ENCODE results near the gene RGS10.
"Not testable (repeated sequence)": the region's sequence is repeated elsewhere in the genome, so short reads cannot be mapped to it uniquely, and the experiment has no call there.

The RGS10 gene

GRCh38 chr10:119469846-119470245 lies 72.7 kb downstream of the RGS10 start:
- Mint-ChIP-seq H3K9me3 (peaks cover 20% of the 10 kb centered on the region), H3K4me3 (no peak overlapping the region), H3K27ac (no peak overlapping the region), H3K4me1 (peaks cover 15% of the 10 kb centered on the region), H3K36me3 (ENCODE audit: low read depth) (no peaks in the 10 kb centered on the region), H3K27me3 (ENCODE audit: low read depth, poor library complexity) (peaks cover 18% of the 10 kb centered on the region)
- TF ChIP-seq CTCF (IDR thresholded peaks at IDR 0.05) = no peak
- no peak for DNase-seq

GRCh38 chr10:119469325-119469707 lies 73.2 kb downstream of the RGS10 start:
- Mint-ChIP-seq H3K36me3 (ENCODE audit: low read depth) (no peaks in the 10 kb centered on the region), H3K4me1 (peaks cover 15% of the 10 kb centered on the region), H3K27me3 (ENCODE audit: low read depth, poor library complexity) (peaks cover 18% of the 10 kb centered on the region), H3K4me3 (no peak overlapping the region), H3K9me3 (peaks cover 20% of the 10 kb centered on the region), H3K27ac (no peak overlapping the region)
- no peak for DNase-seq
- no peak for TF ChIP-seq CTCF (IDR thresholded peaks at IDR 0.05)

- H3K36me3 Mint-ChIP-seq (ENCODE audit: low read depth) = no peaks in the 10 kb centered on the region
- peaks cover 19% of the 10 kb centered on the region for H3K9me3 Mint-ChIP-seq
- no peak overlapping the region for H3K27ac Mint-ChIP-seq
- TF ChIP-seq CTCF (IDR thresholded peaks at IDR 0.05) = no peak
- peaks cover 15% of the 10 kb centered on the region for H3K4me1 Mint-ChIP-seq
- no peak for DNase-seq
- peaks cover 18% of the 10 kb centered on the region for H3K27me3 Mint-ChIP-seq (ENCODE audit: low read depth, poor library complexity)
- H3K4me3 Mint-ChIP-seq = no peak overlapping the region
These were observed 73.8 kb downstream of the RGS10 start for GRCh38 chr10:119468542-119469324.

- peaks cover 5% of the 10 kb centered on the region for H3K4me1 Mint-ChIP-seq
These were observed 75.9 kb downstream of the RGS10 start for GRCh38 chr10:119466655-119467054.

GRCh38 chr10:119466076-119466475 lies 76.4 kb downstream of the RGS10 start:
- no peaks in the 10 kb centered on the region for H3K4me1 Mint-ChIP-seq
- no peak overlapping the region for H3K27ac Mint-ChIP-seq
- TF ChIP-seq CTCF (IDR thresholded peaks at IDR 0.05) = no peak
- H3K9me3 Mint-ChIP-seq = peaks cover 19% of the 10 kb centered on the region
- H3K4me3 Mint-ChIP-seq = no peak overlapping the region
- H3K27me3 Mint-ChIP-seq (ENCODE audit: low read depth, poor library complexity) = peaks cover 12% of the 10 kb centered on the region
- no peak for DNase-seq
- peaks cover 13% of the 10 kb centered on the region for H3K36me3 Mint-ChIP-seq (ENCODE audit: low read depth)

More at GRCh38 chr10:119466655-119467054, 75.9 kb downstream of the RGS10 start:
- peaks cover 8% of the 10 kb centered on the region for H3K27me3 Mint-ChIP-seq (ENCODE audit: low read depth, poor library complexity)
- H3K36me3 Mint-ChIP-seq (ENCODE audit: low read depth) = peaks cover 13% of the 10 kb centered on the region
- no peak for TF ChIP-seq CTCF (IDR thresholded peaks at IDR 0.05)
- no peak overlapping the region for H3K4me3 Mint-ChIP-seq
- H3K27ac Mint-ChIP-seq = no peak overlapping the region
- peaks cover 19% of the 10 kb centered on the region for H3K9me3 Mint-ChIP-seq
- DNase-seq = no peak

GRCh38 chr10:119465085-119465484 lies 77.4 kb downstream of the RGS10 start:
- peaks cover 13% of the 10 kb centered on the region for H3K36me3 Mint-ChIP-seq (ENCODE audit: low read depth)
- no peak overlapping the region for H3K4me3 Mint-ChIP-seq
- no peak overlapping the region for H3K27ac Mint-ChIP-seq
- TF ChIP-seq CTCF (IDR thresholded peaks at IDR 0.05) = no peak
- DNase-seq = no peak
- H3K4me1 Mint-ChIP-seq = no peaks in the 10 kb centered on the region
- peaks cover 12% of the 10 kb centered on the region for H3K27me3 Mint-ChIP-seq (ENCODE audit: low read depth, poor library complexity)
- H3K9me3 Mint-ChIP-seq = peaks cover 19% of the 10 kb centered on the region

GRCh38 chr10:119463195-119463594 lies 79.3 kb downstream of the RGS10 start:
- peaks cover 19% of the 10 kb centered on the region for H3K9me3 Mint-ChIP-seq
- not testable (repeated sequence) for H3K4me3 Mint-ChIP-seq, DNase-seq, H3K27ac Mint-ChIP-seq, H3K4me1 Mint-ChIP-seq
- H3K36me3 Mint-ChIP-seq (ENCODE audit: low read depth) = peaks cover 13% of the 10 kb centered on the region
- H3K27me3 Mint-ChIP-seq (ENCODE audit: low read depth, poor library complexity) = peaks cover 12% of the 10 kb centered on the region

All from nephron progenitor cell (in vitro differentiated cells).